ENCODE results near the gene SAFB. TPM values are rescaled to one million over a fixed set of nuclear protein-coding genes. Genes with fewer than 3 reads are reported as not detected.

Gene SAFB
- total RNA-seq, 1 experiment from 2014 or later = 83.0 TPM

DNA sequence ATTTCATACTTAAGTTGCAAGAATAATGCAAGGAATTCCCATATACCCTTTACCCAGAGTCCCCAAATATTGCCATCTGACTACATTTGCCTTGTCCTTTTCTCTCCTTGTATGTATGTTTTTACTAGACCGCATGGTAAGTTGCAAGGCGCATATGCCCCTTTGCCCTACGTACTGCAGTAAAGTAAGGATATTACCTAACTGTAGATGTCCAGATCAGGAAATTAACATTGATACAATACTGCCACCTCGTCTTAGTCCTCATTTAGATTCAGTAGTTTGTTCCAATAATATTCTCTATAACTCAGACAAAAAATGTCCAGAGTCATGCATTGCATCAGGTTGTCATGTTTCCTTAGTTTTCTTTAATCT, 9.3 kb downstream of the SAFB start:
- ChIA-PET CTCF (no interaction called here), POLR2A (no interaction called here)
- H3K36me3 ChIP-seq (ENCODE audit: control insufficient read depth, insufficient read depth, low read length) = peaks cover 6% of the 10 kb centered on the region; the same call in 1 of the 2 replicates
- no peak overlapping the region for H3K4me3 ChIP-seq (ENCODE audit: low read depth in 2 of 2, low read length in 2 of 2)
- no peaks in the 10 kb centered on the region for H3K27me3 ChIP-seq (ENCODE audit: control insufficient read depth, insufficient read depth, low read length)
- in situ Hi-C loops (cut with HindIII; ENCODE audit: low pct_unique_long_range_greater_than_20kb, low sequenced_read_pairs) (no loop called here), intact Hi-C loops (cut with micrococcal nuclease; ENCODE audit: unreplicated experiment) (no loop called here)
- H3K4me1 ChIP-seq (ENCODE audit: control insufficient read depth, insufficient read depth, low read length) = no peaks in the 10 kb centered on the region; the same call in 1 of the 2 replicates
- ATAC-seq = no peak
- no peaks in the 10 kb centered on the region for H3K9me3 ChIP-seq (ENCODE audit: control insufficient read depth, insufficient read depth, low read depth, low read length)
- BruUV-seq (replicated peaks) = no TSS peak
- no peak overlapping the region for H3K27ac ChIP-seq (ENCODE audit: low read length)
- TF ChIP-seq TCF7L2 (IDR thresholded peaks at IDR 0.05; ENCODE audit: low read depth, low read length) (no peak), CTCF (IDR thresholded peaks at IDR 0.05) (no peak), SIN3A (IDR thresholded peaks at IDR 0.05; ENCODE audit: borderline replicate concordance, insufficient read depth, low read depth, low read length) (no peak), POLR2AphosphoS5 (IDR thresholded peaks at IDR 0.05; ENCODE audit: low read depth, low read length) (no peak)
- TF ChIP-seq, protein P1, sequence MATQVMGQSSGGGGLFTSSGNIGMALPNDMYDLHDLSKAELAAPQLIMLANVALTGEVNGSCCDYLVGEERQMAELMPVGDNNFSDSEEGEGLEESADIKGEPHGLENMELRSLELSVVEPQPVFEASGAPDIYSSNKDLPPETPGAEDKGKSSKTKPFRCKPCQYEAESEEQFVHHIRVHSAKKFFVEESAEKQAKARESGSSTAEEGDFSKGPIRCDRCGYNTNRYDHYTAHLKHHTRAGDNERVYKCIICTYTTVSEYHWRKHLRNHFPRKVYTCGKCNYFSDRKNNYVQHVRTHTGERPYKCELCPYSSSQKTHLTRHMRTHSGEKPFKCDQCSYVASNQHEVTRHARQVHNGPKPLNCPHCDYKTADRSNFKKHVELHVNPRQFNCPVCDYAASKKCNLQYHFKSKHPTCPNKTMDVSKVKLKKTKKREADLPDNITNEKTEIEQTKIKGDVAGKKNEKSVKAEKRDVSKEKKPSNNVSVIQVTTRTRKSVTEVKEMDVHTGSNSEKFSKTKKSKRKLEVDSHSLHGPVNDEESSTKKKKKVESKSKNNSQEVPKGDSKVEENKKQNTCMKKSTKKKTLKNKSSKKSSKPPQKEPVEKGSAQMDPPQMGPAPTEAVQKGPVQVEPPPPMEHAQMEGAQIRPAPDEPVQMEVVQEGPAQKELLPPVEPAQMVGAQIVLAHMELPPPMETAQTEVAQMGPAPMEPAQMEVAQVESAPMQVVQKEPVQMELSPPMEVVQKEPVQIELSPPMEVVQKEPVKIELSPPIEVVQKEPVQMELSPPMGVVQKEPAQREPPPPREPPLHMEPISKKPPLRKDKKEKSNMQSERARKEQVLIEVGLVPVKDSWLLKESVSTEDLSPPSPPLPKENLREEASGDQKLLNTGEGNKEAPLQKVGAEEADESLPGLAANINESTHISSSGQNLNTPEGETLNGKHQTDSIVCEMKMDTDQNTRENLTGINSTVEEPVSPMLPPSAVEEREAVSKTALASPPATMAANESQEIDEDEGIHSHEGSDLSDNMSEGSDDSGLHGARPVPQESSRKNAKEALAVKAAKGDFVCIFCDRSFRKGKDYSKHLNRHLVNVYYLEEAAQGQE (IDR thresholded peaks at IDR 0.05; ENCODE audit: insufficient read depth in 1 of 2, low read depth in 2 of 2, low read length in 1 of 2) = no peak
- DNase-seq (ENCODE audit: low read depth, low spot score) = no peak

DNA sequence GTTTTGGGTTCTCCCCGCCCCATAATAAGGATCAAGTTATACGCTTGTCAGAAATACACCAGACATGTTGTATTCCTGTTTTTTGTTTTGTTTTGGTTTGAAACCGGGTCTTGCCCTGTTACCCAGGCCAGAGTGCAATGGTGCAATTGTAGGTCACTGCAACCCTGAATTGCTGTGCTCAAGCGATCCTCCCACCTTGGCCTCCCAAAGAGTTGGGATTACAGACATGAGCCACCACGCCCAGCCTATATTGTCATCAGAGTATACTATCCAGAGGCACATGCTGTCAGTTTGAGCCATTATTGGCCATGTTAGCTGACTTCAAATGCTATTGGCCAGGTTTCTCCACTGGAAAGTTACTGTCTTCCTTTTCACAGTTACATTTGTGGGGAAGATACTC, 9.8 kb downstream of the SAFB start:
- no peak overlapping the region for H3K27ac ChIP-seq (ENCODE audit: low read length)
- H3K9me3 ChIP-seq (ENCODE audit: control insufficient read depth, insufficient read depth, low read depth, low read length) = no peaks in the 10 kb centered on the region
- no peaks in the 10 kb centered on the region for H3K27me3 ChIP-seq (ENCODE audit: control insufficient read depth, insufficient read depth, low read length)
- CTCF ChIA-PET = no interaction called here
- in situ Hi-C loops (cut with HindIII; ENCODE audit: low pct_unique_long_range_greater_than_20kb, low sequenced_read_pairs) (no loop called here), intact Hi-C loops (cut with micrococcal nuclease; ENCODE audit: unreplicated experiment) (no loop called here)
- DNase-seq (ENCODE audit: low read depth, low spot score) (no peak), ATAC-seq (no peak)
- no peaks in the 10 kb centered on the region; the same call in 1 of the 2 replicates for H3K4me1 ChIP-seq (ENCODE audit: control insufficient read depth, insufficient read depth, low read length)
- no TSS peak for BruUV-seq (replicated peaks)
- no peak overlapping the region for H3K4me3 ChIP-seq (ENCODE audit: low read depth in 2 of 2, low read length in 2 of 2)
- H3K36me3 ChIP-seq (ENCODE audit: control insufficient read depth, insufficient read depth, low read length) = peaks cover 6% of the 10 kb centered on the region; the same call in 1 of the 2 replicates
- TF ChIP-seq SIN3A (IDR thresholded peaks at IDR 0.05; ENCODE audit: borderline replicate concordance, insufficient read depth, low read depth, low read length) (no peak), CTCF (IDR thresholded peaks at IDR 0.05) (no peak), TCF7L2 (IDR thresholded peaks at IDR 0.05; ENCODE audit: low read depth, low read length) (no peak), POLR2AphosphoS5 (IDR thresholded peaks at IDR 0.05; ENCODE audit: low read depth, low read length) (no peak)
- TF ChIP-seq, protein P1 (IDR thresholded peaks at IDR 0.05; ENCODE audit: insufficient read depth in 1 of 2, low read depth in 2 of 2, low read length in 1 of 2) = no peak
- POLR2A ChIA-PET = no interaction called here

Data from Panc1 (cell line).